Activated T-cell treated with anti-CD3 and anti-CD28 coated beads, Interleukin-2, amount 50 U/mL, for 4 hours (primary cell): ENCODE measurements around the gene LHFPL3. TPM values are rescaled to one million over a fixed set of nuclear protein-coding genes. Genes with fewer than 3 reads are reported as not detected.

Experiments
- ATAC-seq, 2 donors: fragments of 200-7000 bp; cut with Tn5 transposase; one replicate each; pipeline ENCODE4 v1.10.0; 2021
- DNase-seq: peaks from one replicate; pipeline ENCODE4 v3.0.0-alpha.2; 2020
- H3K27me3 Mint-ChIP-seq: one replicate; pipeline ENCODE4 v1.8.0; 2021; ENCODE audit warnings: low read depth, mixed read lengths
- H3K36me3 Mint-ChIP-seq: one replicate; pipeline ENCODE4 v1.8.0; 2022; ENCODE audit warnings: mixed read lengths; ENCODE audit not compliant: insufficient read depth
- H3K4me1 Mint-ChIP-seq: one replicate; pipeline ENCODE4 v1.8.0; 2021; ENCODE audit warnings: low read depth, mixed read lengths
- H3K4me3 Mint-ChIP-seq: one replicate; pipeline ENCODE4 v1.8.0; 2021; ENCODE audit warnings: mild to moderate bottlenecking, moderate library complexity, mixed read lengths
- H3K9me3 Mint-ChIP-seq: one replicate; pipeline ENCODE4 v1.8.0; 2021; ENCODE audit warnings: mixed read lengths
- total RNA-seq, 3 donors: library from RNA; stranded (reverse); gene quantifications; one replicate each; pipeline ENCODE4 v1.2.1, GENCODE V29; 2021

Gene LHFPL3
- total RNA-seq, 3 donors from 2014 or later, result not detected

GRCh38 chr7:104807671-104808070 is 479.3 kb downstream of the LHFPL3 start:
- Mint-ChIP-seq H3K36me3 (no peaks in the 10 kb centered on the region), H3K9me3 (no peaks in the 10 kb centered on the region), H3K27me3 (peaks cover 23% of the 10 kb centered on the region), H3K4me1 (no peaks in the 10 kb centered on the region), H3K4me3 (no peak overlapping the region)
- ATAC-seq, result no peak
- no peak for DNase-seq

- Mint-ChIP-seq H3K4me1 (no peaks in the 10 kb centered on the region), H3K27me3 (peaks cover 18% of the 10 kb centered on the region), H3K9me3 (no peaks in the 10 kb centered on the region), H3K36me3 (no peaks in the 10 kb centered on the region), H3K4me3 (no peak overlapping the region)
- ATAC-seq, result no peak
- DNase-seq, result no peak
Observed at GRCh38 chr7:104809906-104810305, 481.5 kb downstream of the LHFPL3 start.

- H3K36me3 Mint-ChIP-seq, result no peaks in the 10 kb centered on the region
- H3K9me3 Mint-ChIP-seq, result no peaks in the 10 kb centered on the region
- peaks cover 12% of the 10 kb centered on the region for H3K27me3 Mint-ChIP-seq
- no peak overlapping the region for H3K4me3 Mint-ChIP-seq
- no peak for DNase-seq
- no peaks in the 10 kb centered on the region for H3K4me1 Mint-ChIP-seq
- ATAC-seq, result no peak
Observed at GRCh38 chr7:104814126-104814525, 485.7 kb downstream of the LHFPL3 start.

GRCh38 chr7:104814671-104815400 is 486.4 kb downstream of the LHFPL3 start:
- no peaks in the 10 kb centered on the region for H3K9me3 Mint-ChIP-seq
- H3K4me1 Mint-ChIP-seq, result no peaks in the 10 kb centered on the region
- no peaks in the 10 kb centered on the region for H3K36me3 Mint-ChIP-seq
- no peak overlapping the region for H3K4me3 Mint-ChIP-seq
- DNase-seq (no peak), ATAC-seq (no peak)
- H3K27me3 Mint-ChIP-seq, result peaks cover 12% of the 10 kb centered on the region

GRCh38 chr7:104816537-104816936 is 488.1 kb downstream of the LHFPL3 start:
- H3K36me3 Mint-ChIP-seq, result no peaks in the 10 kb centered on the region
- no peak for DNase-seq
- no peaks in the 10 kb centered on the region for H3K4me1 Mint-ChIP-seq
- ATAC-seq, result no peak
- H3K27me3 Mint-ChIP-seq, result peaks cover 5% of the 10 kb centered on the region
- H3K4me3 Mint-ChIP-seq, result no peak overlapping the region
- no peaks in the 10 kb centered on the region for H3K9me3 Mint-ChIP-seq

GRCh38 chr7:104818961-104819880 is 490.8 kb downstream of the LHFPL3 start:
- H3K27me3 Mint-ChIP-seq, result peaks cover 5% of the 10 kb centered on the region
- no peaks in the 10 kb centered on the region for H3K9me3 Mint-ChIP-seq
- no peaks in the 10 kb centered on the region for H3K36me3 Mint-ChIP-seq
- DNase-seq (no peak), ATAC-seq (no peak)
- no peaks in the 10 kb centered on the region for H3K4me1 Mint-ChIP-seq
- H3K4me3 Mint-ChIP-seq, result no peak overlapping the region

GRCh38 chr7:104820836-104821535 is 492.6 kb downstream of the LHFPL3 start:
- DNase-seq, result no peak
- H3K36me3 Mint-ChIP-seq, result no peaks in the 10 kb centered on the region
- ATAC-seq, result no peak
- no peaks in the 10 kb centered on the region for H3K9me3 Mint-ChIP-seq
- peaks cover 5% of the 10 kb centered on the region for H3K27me3 Mint-ChIP-seq
- no peak overlapping the region for H3K4me3 Mint-ChIP-seq
- no peaks in the 10 kb centered on the region for H3K4me1 Mint-ChIP-seq

- H3K9me3 Mint-ChIP-seq, result no peaks in the 10 kb centered on the region
- no peaks in the 10 kb centered on the region for H3K27me3 Mint-ChIP-seq
- no peaks in the 10 kb centered on the region for H3K36me3 Mint-ChIP-seq
- no peak overlapping the region for H3K4me3 Mint-ChIP-seq
- no peaks in the 10 kb centered on the region for H3K4me1 Mint-ChIP-seq
- no peak for DNase-seq
- no peak for ATAC-seq
Observed at GRCh38 chr7:104823177-104823576, 494.8 kb downstream of the LHFPL3 start.

- no peaks in the 10 kb centered on the region for H3K27me3 Mint-ChIP-seq
- no peak for ATAC-seq
- no peaks in the 10 kb centered on the region for H3K4me1 Mint-ChIP-seq
Observed at GRCh38 chr7:104825099-104825498, 496.7 kb downstream of the LHFPL3 start.

GRCh38 chr7:104826135-104826534 is 497.7 kb downstream of the LHFPL3 start:
- Mint-ChIP-seq H3K4me1 (no peaks in the 10 kb centered on the region), H3K4me3 (no peak overlapping the region), H3K9me3 (no peaks in the 10 kb centered on the region), H3K27me3 (no peaks in the 10 kb centered on the region), H3K36me3 (no peaks in the 10 kb centered on the region)
- DNase-seq, result no peak
- no peak for ATAC-seq

More at GRCh38 chr7:104825099-104825498, 496.7 kb downstream of the LHFPL3 start:
- DNase-seq, result no peak
- Mint-ChIP-seq H3K36me3 (no peaks in the 10 kb centered on the region), H3K4me3 (no peak overlapping the region), H3K9me3 (no peaks in the 10 kb centered on the region)

- no peaks in the 10 kb centered on the region for H3K9me3 Mint-ChIP-seq
- H3K4me3 Mint-ChIP-seq, result no peak overlapping the region
- H3K36me3 Mint-ChIP-seq, result no peaks in the 10 kb centered on the region
- DNase-seq, result no peak
- H3K27me3 Mint-ChIP-seq, result peaks cover 30% of the 10 kb centered on the region
- no peaks in the 10 kb centered on the region for H3K4me1 Mint-ChIP-seq
- no peak for ATAC-seq
Observed at GRCh38 chr7:104836976-104837375, 508.6 kb downstream of the LHFPL3 start.

- ATAC-seq, result no peak
- Mint-ChIP-seq H3K36me3 (no peaks in the 10 kb centered on the region), H3K9me3 (no peaks in the 10 kb centered on the region), H3K4me3 (no peak overlapping the region), H3K4me1 (no peaks in the 10 kb centered on the region), H3K27me3 (peaks cover 29% of the 10 kb centered on the region)
- DNase-seq, result no peak
Observed at GRCh38 chr7:104838537-104839299, 510.3 kb downstream of the LHFPL3 start.

- Mint-ChIP-seq H3K4me1 (no peaks in the 10 kb centered on the region), H3K4me3 (no peak overlapping the region), H3K9me3 (no peaks in the 10 kb centered on the region), H3K36me3 (no peaks in the 10 kb centered on the region), H3K27me3 (peaks cover 28% of the 10 kb centered on the region)
- ATAC-seq (no peak), DNase-seq (no peak)
Observed at GRCh38 chr7:104839842-104840241, 511.4 kb downstream of the LHFPL3 start.

- H3K4me1 Mint-ChIP-seq, result no peaks in the 10 kb centered on the region
- H3K4me3 Mint-ChIP-seq, result no peak overlapping the region
- peaks cover 28% of the 10 kb centered on the region for H3K27me3 Mint-ChIP-seq
- ATAC-seq, result no peak
- no peaks in the 10 kb centered on the region for H3K36me3 Mint-ChIP-seq
- no peaks in the 10 kb centered on the region for H3K9me3 Mint-ChIP-seq
- DNase-seq, result no peak
Observed at GRCh38 chr7:104841798-104842197, 513.4 kb downstream of the LHFPL3 start.
